Breast epithelium (tissue), 4 donors: ENCODE measurements around the gene ARL17B. TPM values are rescaled to one million over a fixed set of nuclear protein-coding genes. Genes with fewer than 3 reads are reported as not detected.
"Not testable (repeated sequence)": the region's sequence is repeated elsewhere in the genome, so short reads cannot be mapped to it uniquely, and the experiment has no call there.

Experiments used
- DNase-seq, 2 donors: peaks; one replicate each; pipeline ENCODE4 v3.0.0-alpha.2; 2019; ENCODE audit warnings: low spot score in 2 of 2
- H3K27ac ChIP-seq, 2 donors: fragments of 200-600 bp; sonication (generic) in 1 of 2; one replicate each; pipeline ENCODE4 v1.5.1; 2016 to 2019; ENCODE audit warnings: mild to moderate bottlenecking in 1 of 2
- H3K27me3 ChIP-seq, 2 donors: fragments of 200-600 bp; sonication (generic) in 1 of 2; one replicate each; pipeline versions ENCODE4 v1.5.1 to v1.6.0; 2017 to 2019; ENCODE audit warnings: control low read depth in 1 of 2, mild to moderate bottlenecking in 1 of 2
- H3K36me3 ChIP-seq: fragments of 200-600 bp; one replicate; pipeline ENCODE4 v1.5.1; 2019
- H3K4me1 ChIP-seq, 2 donors: fragments of 200-600 bp; sonication (generic); one replicate each; pipeline ENCODE4 v1.5.1; 2016 to 2019; ENCODE audit warnings: control low read depth in 1 of 2
- H3K4me3 ChIP-seq, 3 donors: fragments of 200-600 bp; sonication (generic); 1 replicate in 2 of 3; 2 replicates in 1 of 3; pipeline ENCODE4 v1.5.1; 2016 to 2019; ENCODE audit warnings: mild to moderate bottlenecking in 3 of 3, moderate library complexity in 2 of 3
- H3K9me3 ChIP-seq, 2 donors: fragments of 200-600 bp; sonication (generic) in 1 of 2; one replicate each; pipeline ENCODE4 v1.5.1; 2016 to 2019; ENCODE audit warnings: control low read depth in 1 of 2
- CTCF ChIP-seq, 3 donors: fragments of 450-650 bp; IDR thresholded peaks; one replicate each; pipeline ENCODE4 v1.5.1; 2016 to 2017; ENCODE audit warnings: antibody characterized with exemption in 3 of 3, mild to moderate bottlenecking in 3 of 3, moderate library complexity in 3 of 3
- POLR2A ChIP-seq: fragments of 450-650 bp; IDR thresholded peaks from one replicate; pipeline ENCODE4 v1.6.1; 2016; ENCODE audit warnings: antibody characterized with exemption, mild to moderate bottlenecking, moderate library complexity
- POLR2AphosphoS5 ChIP-seq, 3 donors: sonication (generic); formaldehyde crosslinking; IDR thresholded peaks; one replicate each; pipeline ENCODE4 v1.6.1; 2017; ENCODE audit warnings: antibody characterized with exemption in 3 of 3
- intact Hi-C: fragments of 100-400 bp; cut with DNase I; formaldehyde crosslinking; loops from one replicate; pipeline ENCODE4 v1.15.1; 2023; ENCODE audit warnings: low total_unique reads
- total RNA-seq, 3 donors: library from RNA; depleted of rRNA; stranded (reverse); fragments of >200 nt; gene quantifications; one replicate each; pipeline ENCODE4 v1.1.0, GENCODE V29; 2016

The ARL17B gene
- total RNA-seq, 3 donors from 2014 or later: 8.2 to 11.8 (median 9.8) TPM

GRCh38 chr17:46273541-46274236 lies 87.9 kb downstream of the ARL17B start:
- DNase-seq: no peak
- intact Hi-C loops: no loop called here
- no peaks in the 10 kb centered on the region for H3K27me3 ChIP-seq
- H3K4me3 ChIP-seq: no peak overlapping the region
- H3K4me1 ChIP-seq: no peaks in the 10 kb centered on the region
- no peak overlapping the region for H3K27ac ChIP-seq
- no peaks in the 10 kb centered on the region for H3K36me3 ChIP-seq
- H3K9me3 ChIP-seq: no peaks in the 10 kb centered on the region
- TF ChIP-seq POLR2AphosphoS5 (IDR thresholded peaks at IDR 0.05) (no peak), POLR2A (no peak), CTCF (IDR thresholded peaks at IDR 0.05) (no peak)

GRCh38 chr17:46270032-46270431 lies 91.5 kb downstream of the ARL17B start:
- intact Hi-C loops: no loop called here
- Histone ChIP-seq H3K4me3 (no peak overlapping the region), H3K4me1 (no peaks in the 10 kb centered on the region), H3K27me3 (no peaks in the 10 kb centered on the region), H3K9me3 (no peaks in the 10 kb centered on the region), H3K27ac (no peak overlapping the region), H3K36me3 (no peaks in the 10 kb centered on the region)
- no peak for TF ChIP-seq CTCF (IDR thresholded peaks at IDR 0.05)
- TF ChIP-seq POLR2AphosphoS5 (IDR thresholded peaks at IDR 0.05): no peak
- TF ChIP-seq POLR2A: no peak
- DNase-seq: no peak

GRCh38 chr17:46266656-46267544 lies 94.7 kb downstream of the ARL17B start:
- peak; percentile 72 to 81 for DNase-seq
- peak overlapping the region; percentile 86 to 89 for H3K27ac ChIP-seq
- TF ChIP-seq CTCF (IDR thresholded peaks at IDR 0.05) (peak in 1 of 3 donors; percentile 9), POLR2AphosphoS5 (IDR thresholded peaks at IDR 0.05) (no peak), POLR2A (no peak)
- no peaks in the 10 kb centered on the region for H3K9me3 ChIP-seq
- H3K4me1 ChIP-seq: no peaks in the 10 kb centered on the region
- H3K4me3 ChIP-seq: peak overlapping the region; percentile 59 to 78 (median 75)
- intact Hi-C loops: no loop called here
- H3K27me3 ChIP-seq: no peaks in the 10 kb centered on the region
- no peaks in the 10 kb centered on the region for H3K36me3 ChIP-seq

GRCh38 chr17:46266063-46266655 lies 95.4 kb downstream of the ARL17B start:
- H3K36me3 ChIP-seq, H3K9me3 ChIP-seq, DNase-seq, intact Hi-C loops, H3K27me3 ChIP-seq, H3K4me1 ChIP-seq: not testable (repeated sequence)
- peak overlapping the region; percentile 59 to 78 (median 75) for H3K4me3 ChIP-seq
- peak overlapping the region; percentile 86 to 89 for H3K27ac ChIP-seq

GRCh38 chr17:46264456-46265198 lies 96.9 kb downstream of the ARL17B start:
- intact Hi-C loops: no loop called here
- no peak overlapping the region for H3K4me3 ChIP-seq
- no peaks in the 10 kb centered on the region for H3K27me3 ChIP-seq
- H3K27ac ChIP-seq: no peak overlapping the region
- H3K4me1 ChIP-seq: no peaks in the 10 kb centered on the region
- H3K36me3 ChIP-seq: no peaks in the 10 kb centered on the region
- no peaks in the 10 kb centered on the region for H3K9me3 ChIP-seq
- TF ChIP-seq POLR2A: no peak
- no peak for TF ChIP-seq POLR2AphosphoS5 (IDR thresholded peaks at IDR 0.05)
- no peak for TF ChIP-seq CTCF (IDR thresholded peaks at IDR 0.05)
- no peak for DNase-seq
